ENCODE measurements around the gene CADM2.
"Not testable (repeated sequence)": the region's sequence is repeated elsewhere in the genome, so short reads cannot be mapped to it uniquely, and the experiment has no call there.

The CADM2 gene

GRCh38 chr3:85632921-85633320, 674.1 kb downstream of the CADM2 start:
- DNase-seq (ENCODE audit: low spot score) (no peak), FAIRE-seq (no peak)

GRCh38 chr3:85652360-85652759, 693.6 kb downstream of the CADM2 start:
- FAIRE-seq = no peak
- no peak for DNase-seq (ENCODE audit: low spot score)

- FAIRE-seq (no peak), DNase-seq (ENCODE audit: low spot score) (no peak)
These were observed 701.7 kb downstream of the CADM2 start for GRCh38 chr3:85660451-85660850.

GRCh38 chr3:85662462-85662861, 703.7 kb downstream of the CADM2 start:
- no peak for FAIRE-seq

GRCh38 chr3:85667744-85668143, 709.0 kb downstream of the CADM2 start:
- FAIRE-seq (no peak), DNase-seq (ENCODE audit: low spot score) (no peak)

More at GRCh38 chr3:85662462-85662861, 703.7 kb downstream of the CADM2 start:
- DNase-seq (ENCODE audit: low spot score) = no peak

GRCh38 chr3:85670634-85671205, 711.9 kb downstream of the CADM2 start:
- DNase-seq (ENCODE audit: low spot score) = peak; percentile 2
- FAIRE-seq = no peak

GRCh38 chr3:85672761-85673160, 714.0 kb downstream of the CADM2 start:
- no peak for DNase-seq (ENCODE audit: low spot score)
- no peak for FAIRE-seq

- DNase-seq (ENCODE audit: low spot score) (no peak), FAIRE-seq (no peak)
These were observed 719.9 kb downstream of the CADM2 start for GRCh38 chr3:85678713-85679112.

- DNase-seq (ENCODE audit: low spot score) (no peak), FAIRE-seq (no peak)
These were observed 723.1 kb downstream of the CADM2 start for GRCh38 chr3:85681906-85682305.

- FAIRE-seq (no peak), DNase-seq (ENCODE audit: low spot score) (no peak)
These were observed 732.4 kb downstream of the CADM2 start for GRCh38 chr3:85691196-85691595.

- DNase-seq (ENCODE audit: low spot score) = no peak
- FAIRE-seq = no peak
These were observed 738.4 kb downstream of the CADM2 start for GRCh38 chr3:85697156-85697555.

- FAIRE-seq (no peak), DNase-seq (ENCODE audit: low spot score) (no peak)
These were observed 747.3 kb downstream of the CADM2 start for GRCh38 chr3:85706130-85706529.

GRCh38 chr3:85708325-85708724, 749.5 kb downstream of the CADM2 start:
- not testable (repeated sequence) for FAIRE-seq; DNase-seq (ENCODE audit: low spot score)

- DNase-seq (ENCODE audit: low spot score) = no peak
- FAIRE-seq = no peak
These were observed 750.6 kb downstream of the CADM2 start for GRCh38 chr3:85709346-85709892.

GRCh38 chr3:85710490-85710889, 751.7 kb downstream of the CADM2 start:
- peak; percentile 2 for DNase-seq (ENCODE audit: low spot score)
- no peak for FAIRE-seq

- no peak for DNase-seq (ENCODE audit: low spot score)
- no peak for FAIRE-seq
These were observed 762.8 kb downstream of the CADM2 start for GRCh38 chr3:85721409-85722145.

- FAIRE-seq = no peak
- DNase-seq (ENCODE audit: low spot score) = no peak
These were observed 767.0 kb downstream of the CADM2 start for GRCh38 chr3:85725809-85726208.

- FAIRE-seq (no peak), DNase-seq (ENCODE audit: low spot score) (peak; percentile 16)
These were observed 767.5 kb downstream of the CADM2 start for GRCh38 chr3:85726241-85726640.

GRCh38 chr3:85737846-85738245, 779.1 kb downstream of the CADM2 start:
- DNase-seq (ENCODE audit: low spot score) (no peak), FAIRE-seq (no peak)

GRCh38 chr3:85740561-85740960, 781.8 kb downstream of the CADM2 start:
- FAIRE-seq (no peak), DNase-seq (ENCODE audit: low spot score) (no peak)

GRCh38 chr3:85758442-85758841, 799.7 kb downstream of the CADM2 start:
- DNase-seq (ENCODE audit: low spot score) (no peak), FAIRE-seq (no peak)

- DNase-seq (ENCODE audit: low spot score) (no peak), FAIRE-seq (no peak)
These were observed 801.6 kb downstream of the CADM2 start for GRCh38 chr3:85760342-85760741.

- FAIRE-seq (no peak), DNase-seq (ENCODE audit: low spot score) (no peak)
These were observed 822.0 kb downstream of the CADM2 start for GRCh38 chr3:85780806-85781205.
